Measurements from ENCODE around the gene ANKRD65.
"Not testable (repeated sequence)": the region's sequence is repeated elsewhere in the genome, so short reads cannot be mapped to it uniquely, and the experiment has no call there.

The ANKRD65 gene

DNA sequence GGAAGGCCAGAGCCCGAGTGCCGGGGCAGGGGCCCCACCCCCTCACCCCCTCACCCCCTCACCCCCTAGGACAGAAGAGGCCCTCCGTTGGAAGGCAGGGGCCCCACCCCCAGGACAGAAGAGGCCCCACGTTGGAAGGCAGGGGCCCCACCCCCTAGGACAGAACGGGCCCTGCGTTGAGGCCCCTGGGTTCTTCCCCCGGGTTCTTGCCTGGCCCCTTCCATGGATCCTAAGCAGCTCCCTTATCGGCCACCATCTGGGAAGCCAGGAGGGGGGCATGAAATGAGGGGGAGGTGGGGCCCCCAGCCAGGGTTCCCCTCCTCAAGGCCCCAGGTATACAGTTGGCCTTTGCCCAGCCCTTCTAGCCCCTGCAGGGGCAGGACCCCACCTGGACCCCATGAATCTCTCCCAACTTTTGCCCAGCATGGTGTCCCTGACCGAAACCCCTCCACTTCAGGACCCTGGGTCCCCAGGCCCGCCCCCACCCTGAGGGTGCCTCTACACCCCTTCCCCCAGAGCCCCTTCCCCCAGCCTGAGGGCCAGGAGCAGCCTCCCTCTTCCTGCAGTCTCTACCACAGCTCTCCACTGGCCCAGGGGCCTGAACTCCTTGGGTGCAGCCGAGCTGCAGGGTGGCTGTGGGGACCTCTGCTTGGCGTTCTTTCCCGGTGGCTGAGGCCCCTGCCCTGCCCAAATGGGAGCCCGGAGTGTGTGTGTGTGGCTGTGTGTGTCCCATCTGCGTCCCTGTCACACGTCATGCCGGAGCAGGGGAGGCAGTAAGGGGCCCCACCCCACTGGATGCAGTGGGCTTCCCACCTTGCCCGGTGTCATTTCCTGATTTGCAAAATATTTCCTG, 10.1 kb upstream of the ANKRD65 start:
- in situ Hi-C loops (cut with MboI; ENCODE audit: low sequenced_read_pairs), result no loop called here

DNA sequence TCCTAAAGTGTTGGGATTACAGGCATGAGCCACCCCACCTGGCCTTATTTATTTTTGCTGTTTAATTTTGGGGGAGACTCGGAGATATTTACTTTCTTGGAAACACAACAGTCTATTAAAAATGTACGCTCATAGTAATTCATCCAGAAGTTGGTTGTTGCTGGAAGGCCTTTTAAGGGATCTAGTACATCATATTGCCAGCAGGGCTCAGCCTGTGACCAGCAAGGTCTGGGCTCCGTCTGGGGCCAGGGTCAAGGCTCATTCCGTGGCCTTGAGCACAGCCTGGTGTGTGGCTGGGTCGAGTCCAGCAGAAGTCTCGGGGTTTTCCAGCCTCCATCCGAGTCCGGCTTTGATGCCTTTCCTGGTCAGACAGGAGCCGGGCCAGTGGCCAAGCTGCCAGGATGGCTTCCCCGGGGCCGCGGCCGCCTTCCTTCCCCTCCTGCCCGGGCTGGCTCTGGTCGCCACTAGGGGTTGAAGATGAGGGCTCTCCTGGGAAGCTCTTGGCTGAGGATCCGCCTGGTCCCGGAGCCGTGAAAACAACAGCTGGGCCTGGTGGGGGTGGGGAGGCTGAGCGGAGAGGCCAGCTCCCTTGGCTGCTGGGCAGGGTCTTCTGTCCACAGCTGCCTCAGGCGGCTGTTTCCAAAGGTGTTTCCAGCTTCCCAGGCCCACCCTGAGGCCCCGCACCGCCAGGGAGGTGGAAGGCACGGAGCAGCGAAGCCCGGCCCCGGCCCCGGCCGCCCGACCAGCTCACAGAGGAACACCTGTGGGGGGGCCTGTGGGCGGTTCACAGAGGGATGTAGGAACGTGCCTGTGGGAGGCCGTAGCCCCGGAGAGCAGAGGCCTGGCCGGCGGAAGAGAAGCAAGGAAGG, 9.3 kb upstream of the ANKRD65 start:
- in situ Hi-C loops (cut with MboI; ENCODE audit: low sequenced_read_pairs), result no loop called here

DNA sequence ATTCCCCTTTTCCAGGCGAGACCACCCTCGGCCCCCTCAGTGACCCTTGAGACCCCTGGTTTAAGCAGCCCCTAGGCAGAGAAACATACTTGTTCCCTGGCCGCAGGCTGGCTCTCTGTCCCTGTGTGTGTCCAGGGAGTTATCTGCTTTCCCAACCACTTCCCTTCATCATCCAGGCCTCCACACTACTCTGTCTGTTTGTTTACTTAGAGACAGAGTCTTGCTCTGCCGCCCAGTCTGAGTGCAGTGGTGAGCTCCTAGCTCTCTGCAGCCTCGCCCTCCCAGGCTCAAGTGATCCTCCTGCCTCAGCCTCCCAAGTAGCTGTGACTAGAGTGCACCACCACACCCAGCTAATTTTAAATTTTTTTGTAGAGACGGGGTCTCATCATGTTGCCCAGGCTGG, 8.6 kb upstream of the ANKRD65 start:
- in situ Hi-C loops (cut with MboI; ENCODE audit: low sequenced_read_pairs), result no loop called here

DNA sequence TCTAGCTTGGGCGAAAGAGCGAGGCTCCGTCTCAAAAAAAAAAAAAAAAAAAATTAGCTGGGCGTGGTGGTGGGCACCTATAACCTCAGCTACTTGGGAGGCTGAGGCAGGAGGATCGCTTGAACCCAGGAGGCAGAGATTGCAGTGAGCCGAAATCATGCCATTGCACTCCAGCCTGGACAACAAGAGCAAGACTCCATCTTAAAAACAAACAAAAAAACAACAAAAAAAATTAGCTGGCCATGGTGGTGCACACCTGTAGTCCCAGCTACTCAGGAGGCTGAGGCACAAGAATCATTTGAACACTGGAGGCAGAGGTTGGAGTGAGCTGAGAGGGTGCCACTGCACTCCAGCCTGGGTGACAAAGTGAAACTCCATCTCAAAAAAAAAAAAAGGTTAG, 7.9 kb upstream of the ANKRD65 start:
- in situ Hi-C loops (cut with MboI; ENCODE audit: low sequenced_read_pairs), result not testable (repeated sequence)

DNA sequence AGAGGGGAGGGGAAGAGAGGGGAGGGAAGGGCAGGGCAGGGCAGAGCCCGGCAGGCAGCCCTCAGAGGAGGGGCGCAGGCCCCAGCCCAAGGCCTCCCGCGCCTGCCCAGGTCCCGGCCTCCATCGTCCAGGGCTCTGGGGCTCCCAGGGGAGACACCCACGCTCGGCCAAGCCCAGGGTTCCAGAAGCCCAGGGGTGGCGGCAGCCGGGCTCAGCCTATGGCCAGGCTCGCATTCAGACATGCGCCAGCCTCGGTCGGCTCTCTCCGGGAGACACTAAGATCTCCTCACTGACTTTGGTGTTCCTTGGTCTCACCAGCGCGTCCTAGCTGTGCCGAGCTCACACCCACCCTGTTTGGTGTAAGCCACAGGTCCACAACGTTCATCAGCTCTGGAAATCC, 7.1 kb upstream of the ANKRD65 start:
- in situ Hi-C loops (cut with MboI; ENCODE audit: low sequenced_read_pairs), result no loop called here

DNA sequence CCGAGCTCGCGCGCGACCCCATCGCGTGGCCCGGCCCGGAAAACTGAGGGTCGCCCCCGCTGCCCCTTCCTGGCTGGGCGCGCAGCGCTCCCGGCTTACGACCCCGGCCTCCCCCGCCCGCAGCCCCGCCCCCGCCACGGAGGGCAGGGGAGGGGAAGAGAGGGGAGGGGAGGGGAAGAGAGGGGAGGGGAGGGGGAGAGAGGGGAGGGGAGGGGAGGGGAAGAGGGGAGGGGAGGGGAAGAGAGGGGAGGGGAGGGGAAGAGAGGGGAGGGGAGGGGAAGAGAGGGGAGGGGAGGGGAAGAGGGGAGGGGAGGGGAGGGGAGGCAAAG, 6.7 kb upstream of the ANKRD65 start:
- in situ Hi-C loops (cut with MboI; ENCODE audit: low sequenced_read_pairs), result no loop called here

DNA sequence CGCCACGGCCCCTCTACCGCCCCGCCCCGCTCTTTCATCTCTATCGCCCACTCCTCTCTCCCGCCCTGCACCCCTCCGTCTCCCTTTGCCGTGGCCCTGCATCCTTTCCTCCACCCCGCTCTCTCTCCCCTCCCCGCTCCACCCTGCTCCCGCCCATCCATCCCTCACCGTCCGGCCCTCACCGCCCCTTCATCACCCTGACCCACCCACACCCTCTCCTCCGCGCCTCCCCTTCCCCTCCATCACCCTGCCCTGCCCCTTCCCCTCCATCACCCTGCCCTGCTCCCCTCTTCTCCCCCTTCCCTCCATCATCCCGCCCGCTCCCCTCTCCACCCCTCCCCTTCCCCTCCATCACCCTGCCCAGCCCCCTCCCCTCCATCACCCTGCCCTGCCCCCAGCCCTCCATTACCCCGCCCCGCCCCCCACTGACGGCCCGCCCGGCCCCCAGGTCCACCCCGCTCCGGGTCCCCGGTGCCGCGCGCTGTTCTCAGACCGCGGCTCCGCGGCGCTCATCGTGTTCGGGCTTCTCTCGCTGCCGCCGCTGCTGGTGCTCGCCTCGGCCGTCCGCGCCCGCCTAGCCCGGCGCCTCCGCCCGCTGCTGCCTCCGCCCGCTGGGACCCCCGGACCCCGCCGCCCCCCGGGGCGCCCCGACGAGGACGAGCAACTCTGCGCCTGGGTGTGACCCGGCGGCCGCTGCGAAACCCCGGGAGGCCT, 6.2 kb upstream of the ANKRD65 start:
- in situ Hi-C loops (cut with MboI; ENCODE audit: low sequenced_read_pairs), result no loop called here

DNA sequence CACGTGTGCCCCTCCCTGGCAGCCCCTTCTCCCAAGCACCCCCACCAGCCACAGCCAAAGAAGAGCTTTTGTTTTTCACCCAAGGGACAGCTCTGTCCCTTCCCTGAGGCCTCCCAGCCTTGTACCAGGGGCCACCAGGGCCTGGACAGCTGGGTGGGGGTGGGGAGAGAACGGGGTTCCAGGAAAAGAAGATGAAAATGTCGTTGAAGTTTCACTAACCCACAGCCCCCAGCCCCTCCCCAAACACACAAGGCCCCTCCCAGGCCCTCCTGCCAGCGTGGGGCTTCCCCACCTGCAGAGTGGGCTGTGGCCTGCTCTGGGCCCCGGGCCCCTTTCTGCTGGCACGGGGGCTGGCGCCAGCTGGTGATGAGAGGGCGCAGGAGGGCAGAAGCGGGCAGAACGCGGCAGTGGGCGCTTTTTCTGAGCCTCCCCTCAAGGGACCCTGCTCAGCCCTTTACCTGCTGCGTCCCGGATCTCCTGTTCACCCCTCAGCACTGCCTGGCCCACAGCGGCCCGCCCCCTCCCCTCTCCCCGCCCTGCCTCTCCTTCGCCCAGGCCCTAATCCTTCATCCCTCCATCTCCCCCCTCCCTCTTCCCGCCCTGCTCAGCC, 5.5 kb upstream of the ANKRD65 start:
- in situ Hi-C loops (cut with MboI; ENCODE audit: low sequenced_read_pairs), result no loop called here

DNA sequence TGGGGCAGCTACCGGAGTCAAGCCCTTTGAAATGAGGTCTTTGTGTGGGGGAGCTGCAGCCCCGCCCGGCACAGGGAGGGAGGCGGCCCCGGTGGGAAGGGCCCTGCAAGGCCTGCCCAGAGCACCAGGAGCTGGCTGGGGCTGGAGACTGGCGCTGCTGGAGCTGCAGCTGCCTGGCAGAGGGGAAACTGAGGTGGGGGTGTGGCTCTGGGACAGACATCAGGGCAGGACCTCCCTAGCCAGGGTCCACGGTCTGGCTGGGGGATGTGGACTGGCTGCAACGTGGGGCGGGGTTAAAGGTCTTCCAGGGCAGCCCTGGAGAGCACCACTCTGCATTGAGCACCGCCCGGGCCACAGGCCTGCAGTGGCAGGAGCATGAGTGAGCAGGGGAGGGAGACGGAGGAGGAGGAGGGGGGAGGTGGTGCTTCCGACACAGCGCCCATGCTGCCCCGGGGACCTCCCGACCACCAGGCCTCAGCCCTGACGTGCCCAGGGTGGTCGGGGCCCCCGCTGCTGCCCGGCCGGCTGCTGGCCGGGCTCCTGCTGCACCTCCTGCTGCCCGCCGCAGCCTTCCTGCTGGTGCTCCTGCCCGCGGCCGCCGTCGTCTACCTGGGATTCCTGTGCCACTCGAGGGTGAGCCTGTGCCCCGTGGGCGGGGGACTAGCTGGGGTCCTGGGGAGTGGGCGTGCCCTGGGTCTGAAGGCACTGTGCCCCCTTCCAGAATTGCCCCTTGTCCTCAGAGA, 4.8 kb upstream of the ANKRD65 start:
- in situ Hi-C loops (cut with MboI; ENCODE audit: low sequenced_read_pairs), result no loop called here

DNA sequence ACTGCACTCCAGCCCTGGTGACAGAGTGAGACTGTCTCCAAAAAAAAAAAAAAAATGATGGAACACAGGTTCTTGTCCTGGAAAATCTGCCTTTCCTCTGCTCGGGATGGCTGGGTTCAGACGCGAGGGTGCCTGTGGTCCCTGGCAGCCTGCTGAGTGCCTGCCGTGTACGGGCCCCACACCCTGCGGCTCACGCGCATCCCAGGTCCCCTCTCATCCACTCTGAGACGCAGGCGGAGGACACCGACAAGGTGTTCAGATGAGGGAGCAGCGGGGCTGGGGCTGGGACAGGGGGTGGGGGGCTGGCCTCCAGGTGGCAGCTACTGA, 4.3 kb upstream of the ANKRD65 start:
- in situ Hi-C loops (cut with MboI; ENCODE audit: low sequenced_read_pairs), result no loop called here

DNA sequence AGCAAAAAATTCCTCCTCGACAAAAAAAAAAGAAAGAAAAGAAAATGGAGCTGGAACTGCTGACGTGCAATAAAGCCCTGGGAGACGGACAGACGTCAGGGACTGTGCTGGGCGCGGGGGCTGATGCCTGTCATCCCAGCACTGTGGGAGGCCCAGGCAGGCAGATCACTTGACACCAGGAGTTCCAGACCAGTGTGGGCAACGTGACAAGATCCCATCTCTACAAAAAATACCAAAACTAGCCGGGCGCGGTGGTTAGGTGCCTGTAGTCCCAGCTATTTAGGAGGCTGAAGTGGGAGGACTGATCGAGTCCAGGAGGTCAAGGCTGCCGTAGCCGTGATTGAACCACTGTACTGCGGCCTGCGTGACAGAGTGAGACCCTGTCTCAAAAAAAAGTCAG, 3.6 kb upstream of the ANKRD65 start:
- in situ Hi-C loops (cut with MboI; ENCODE audit: low sequenced_read_pairs), result no loop called here

DNA sequence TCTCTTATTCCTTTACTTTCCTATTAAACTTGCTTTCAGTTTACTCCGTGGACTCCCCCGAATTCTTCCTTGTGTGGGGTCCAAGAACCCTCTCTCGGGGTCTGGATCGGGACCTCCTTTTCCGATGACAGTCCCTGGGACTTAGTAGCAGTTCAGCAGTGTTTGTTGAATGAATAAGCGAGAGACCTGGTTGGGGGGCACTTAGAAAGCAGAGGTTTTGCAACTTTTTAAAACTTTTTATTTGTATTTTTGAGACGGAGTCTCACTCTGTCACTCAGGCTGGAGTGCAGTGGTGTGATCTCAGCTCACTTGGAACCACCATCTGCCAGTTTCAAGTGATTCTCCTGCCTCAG, 2.1 kb upstream of the ANKRD65 start:
- in situ Hi-C loops (cut with MboI; ENCODE audit: low sequenced_read_pairs), result no loop called here

DNA sequence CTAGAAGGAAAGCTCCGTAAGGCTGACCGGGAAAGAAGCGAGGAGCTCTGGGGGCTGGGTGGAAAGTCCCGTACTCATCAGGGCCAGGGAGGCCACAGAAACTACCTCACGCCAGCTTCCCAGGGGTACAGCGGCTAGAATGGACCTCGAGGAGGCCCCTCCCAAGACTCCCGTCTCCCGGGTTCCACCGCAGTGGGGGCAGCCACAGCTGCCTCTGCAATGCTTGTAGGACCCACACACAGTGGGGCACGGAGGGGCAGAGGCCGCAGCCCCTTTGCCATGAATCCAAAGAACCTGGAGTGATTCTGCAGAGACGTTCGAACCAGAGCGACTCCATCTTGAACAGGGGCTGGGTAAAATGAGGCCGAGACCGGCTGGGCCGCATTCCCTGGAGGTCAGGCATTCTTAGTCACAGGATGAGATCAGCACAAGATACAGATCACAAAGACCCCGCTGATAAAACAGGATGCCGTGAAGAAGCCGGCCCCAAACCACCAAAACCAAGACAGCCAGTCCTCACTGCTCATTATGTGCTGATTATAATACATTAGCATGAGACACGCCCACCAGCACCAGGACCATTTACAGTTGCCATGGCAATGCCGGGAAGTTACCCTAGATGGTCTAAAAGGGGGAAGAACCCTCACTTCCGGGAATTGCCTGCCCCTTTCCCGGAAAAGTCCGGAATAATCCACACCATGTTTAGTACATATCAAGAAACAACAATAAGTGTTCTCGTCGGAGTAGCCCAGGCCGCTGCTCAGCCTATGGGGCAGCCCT, 1.6 kb upstream of the ANKRD65 start:
- in situ Hi-C loops (cut with MboI; ENCODE audit: low sequenced_read_pairs), result no loop called here

DNA sequence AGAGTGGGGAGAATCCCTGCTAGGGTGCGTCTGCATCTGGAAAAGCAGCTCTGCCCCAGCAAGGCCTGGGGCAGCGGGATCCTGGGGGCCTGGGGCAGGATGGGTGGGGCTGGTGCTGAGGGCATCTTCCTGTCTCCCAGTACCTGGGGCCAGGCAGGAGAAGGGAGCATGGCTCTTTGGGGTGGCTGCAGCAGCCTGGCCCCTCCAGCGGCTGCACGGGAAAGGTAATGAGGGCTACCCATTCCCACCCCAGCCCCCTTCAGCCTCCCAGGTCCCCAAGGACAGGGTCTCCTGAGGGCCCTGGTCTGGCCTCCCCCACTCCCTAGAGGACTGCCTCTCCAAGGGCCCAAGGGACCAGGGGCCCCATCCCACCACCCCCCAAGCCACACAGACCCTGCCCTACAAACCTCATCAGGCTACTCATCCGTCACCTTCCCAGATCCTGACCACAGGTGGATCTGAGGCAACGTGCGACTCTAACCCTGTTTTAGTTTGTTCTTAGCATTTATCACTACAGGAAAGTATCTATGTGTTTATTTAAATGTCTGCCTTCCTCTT, 910 bp upstream of the ANKRD65 start:
- in situ Hi-C loops (cut with MboI; ENCODE audit: low sequenced_read_pairs), result no loop called here

DNA sequence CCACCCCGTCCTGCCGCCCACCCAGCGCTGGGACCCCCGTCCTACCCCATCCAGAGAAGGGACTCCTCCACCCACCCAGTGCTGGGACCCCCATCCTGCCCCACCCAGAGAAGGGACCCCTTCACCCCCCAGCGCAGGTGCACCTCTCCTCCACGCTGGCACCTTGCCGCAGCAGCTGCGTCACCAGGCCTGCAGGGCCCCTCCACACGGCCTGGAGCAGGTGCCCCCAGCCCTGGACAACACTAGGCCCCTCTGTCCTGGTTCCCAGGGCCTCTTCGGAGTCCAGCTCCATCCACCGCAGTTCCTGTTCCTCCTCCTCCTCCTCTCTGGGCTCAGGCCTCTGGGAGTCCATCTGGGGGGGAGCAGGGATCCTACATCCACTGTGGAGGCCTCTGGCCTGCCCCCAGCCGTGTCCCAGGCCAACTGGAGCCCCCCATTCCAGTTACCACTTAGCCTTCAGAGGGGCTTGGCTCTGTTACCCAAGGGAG, 378 bp downstream of the ANKRD65 start:
- in situ Hi-C loops (cut with MboI; ENCODE audit: low sequenced_read_pairs), result no loop called here

DNA sequence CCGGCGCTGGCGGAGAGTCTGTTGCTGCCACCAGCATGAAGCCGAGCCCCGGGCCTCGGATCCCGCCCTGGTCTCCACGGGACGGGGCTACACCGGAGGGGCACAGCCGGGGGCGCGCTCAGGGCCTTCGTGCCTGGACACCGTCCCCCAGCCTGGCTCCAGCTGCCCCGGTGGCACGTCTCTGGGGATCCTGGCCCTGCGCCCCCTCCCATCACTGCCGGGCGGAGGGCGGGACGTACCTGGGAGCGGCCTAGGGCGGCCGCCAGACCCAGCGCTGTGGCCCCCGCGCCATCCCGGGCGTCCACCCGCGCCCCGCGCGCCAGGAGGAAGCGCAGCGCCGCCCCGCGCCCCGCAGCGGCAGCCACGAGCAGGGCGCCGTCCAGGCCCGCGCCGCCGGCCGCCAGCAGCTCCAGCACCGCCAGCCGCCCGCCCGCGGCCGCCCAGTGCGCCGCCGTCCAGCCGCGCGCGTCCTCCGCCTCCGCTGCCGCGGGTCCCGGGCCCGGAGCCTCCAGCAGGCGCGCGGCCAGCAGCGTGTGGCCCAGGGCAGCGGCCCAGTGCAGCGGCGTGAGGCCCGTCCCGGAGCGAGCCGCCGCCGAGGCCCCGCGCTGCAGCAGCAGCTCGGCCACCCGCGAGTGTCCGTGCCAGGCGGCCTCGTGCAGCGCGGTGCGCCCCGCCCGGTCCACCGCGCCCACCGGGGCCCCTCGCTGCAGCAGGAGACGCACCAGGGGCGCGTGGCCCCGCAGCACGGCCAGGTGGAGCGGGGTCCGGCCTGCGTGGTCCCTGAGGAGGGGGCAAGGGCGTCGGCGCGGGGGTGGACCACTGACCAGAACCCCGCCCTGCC, 1.0 kb downstream of the ANKRD65 start:
- in situ Hi-C loops (cut with MboI; ENCODE audit: low sequenced_read_pairs), result no loop called here

DNA sequence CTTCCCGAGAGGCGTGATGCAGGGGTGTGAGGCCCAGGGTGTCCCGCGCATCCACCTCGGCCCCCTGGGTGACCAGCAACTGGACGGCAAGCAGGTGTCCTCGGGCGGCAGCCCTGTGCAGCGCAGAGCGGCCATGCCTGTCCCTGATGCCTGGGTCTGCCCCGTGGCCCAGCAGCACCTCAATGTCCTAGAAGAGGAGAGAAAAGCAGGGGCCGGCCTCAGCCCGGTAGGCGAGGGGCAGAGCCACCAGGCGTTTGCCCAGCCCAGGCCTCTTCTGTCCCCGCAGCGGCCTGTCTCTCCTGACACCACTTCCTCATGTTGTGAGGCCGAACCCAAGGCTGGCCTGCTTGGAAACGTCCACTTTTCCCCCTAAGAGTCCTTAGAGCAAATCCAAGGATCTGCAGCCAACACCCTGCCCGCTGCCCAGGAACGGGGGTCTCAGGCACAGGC, 1.7 kb downstream of the ANKRD65 start:
- in situ Hi-C loops (cut with MboI; ENCODE audit: low sequenced_read_pairs), result no loop called here

Data from hTERT RPE-1 (cell line).